D721Med (cell line): ENCODE measurements around the gene SDK1.

Source experiments
- DNase-seq: peaks from one replicate; pipeline ENCODE4 v3.0.0; 2011; ENCODE audit warnings: low spot score; ENCODE audit not compliant: insufficient read length
- FAIRE-seq: peaks from 2 replicates; lab custom pipeline; 2011; peaks lifted over from hg19 to GRCh38; lab: Jason Lieb, UNC
- CTCF ChIP-seq: IDR thresholded peaks from 2 replicates; pipeline ENCODE4 v1.5.1; 2012; ENCODE audit warnings: mild to moderate bottlenecking, control low read depth; ENCODE audit not compliant: insufficient read depth; ENCODE audit errors: missing control alignments

Gene SDK1

GRCh38 chr7:4286351-4286750, 985.3 kb downstream of the SDK1 start:
- DNase-seq, result no peak
- no peak for TF ChIP-seq CTCF
- no peak for FAIRE-seq

- FAIRE-seq, result no peak
These were observed 987.8 kb downstream of the SDK1 start for GRCh38 chr7:4288791-4289394.

GRCh38 chr7:4297165-4297917, 996.3 kb downstream of the SDK1 start:
- no peak for FAIRE-seq
- no peak for DNase-seq
- no peak for TF ChIP-seq CTCF

More at GRCh38 chr7:4288791-4289394, 987.8 kb downstream of the SDK1 start:
- DNase-seq, result no peak
- TF ChIP-seq CTCF, result no peak

GRCh38 chr7:4297918-4298219, 996.8 kb downstream of the SDK1 start:
- TF ChIP-seq CTCF, result no peak
- no peak for FAIRE-seq
- DNase-seq, result no peak

GRCh38 chr7:4299431-4299830, 998.4 kb downstream of the SDK1 start:
- DNase-seq, result no peak
- no peak for TF ChIP-seq CTCF
- FAIRE-seq, result no peak

- DNase-seq (no peak), FAIRE-seq (no peak)
- no peak for TF ChIP-seq CTCF
These were observed 1001.3 kb downstream of the SDK1 start for GRCh38 chr7:4302203-4302905.
